ENCODE measurements around the gene IL20RB. TPM values are rescaled to one million over a fixed set of nuclear protein-coding genes. Genes with fewer than 3 reads are reported as not detected.

Gene IL20RB
- total RNA-seq, 2 experiments from 2014 or later, result 1.5 to 2.2 TPM

- H3K27ac ChIP-seq (ENCODE audit: low read depth in 1 of 2, low read length in 2 of 2), result no peak overlapping the region
- ChIA-PET POLR2A (no interaction called here), CTCF (no interaction called here)
- H3K4me1 ChIP-seq (ENCODE audit: insufficient read depth, low read length), result peaks cover 4% of the 10 kb centered on the region
- H3K4me3 ChIP-seq (ENCODE audit: low read length), result no peak overlapping the region
- no peaks in the 10 kb centered on the region for H3K36me3 ChIP-seq (ENCODE audit: insufficient read depth, low read length)
- ATAC-seq (ENCODE audit: poor library complexity) (no peak), DNase-seq (no peak)
- H3K9me3 ChIP-seq (ENCODE audit: control insufficient read depth in 1 of 2, insufficient read depth in 1 of 2, low read length in 2 of 2), result no peaks in the 10 kb centered on the region
- Mint-ChIP-seq H3K9me3 (no peaks in the 10 kb centered on the region), H3K27me3 (no peaks in the 10 kb centered on the region), H3K36me3 (ENCODE audit: low read depth) (no peaks in the 10 kb centered on the region), H3K27ac (peak overlapping the region; percentile 21), H3K4me1 (ENCODE audit: low read depth) (peaks cover 19% of the 10 kb centered on the region), H3K4me3 (no peak overlapping the region)
- H3K27me3 ChIP-seq (ENCODE audit: control insufficient read depth in 1 of 2, insufficient read depth in 2 of 2, low read length in 2 of 2), result no peaks in the 10 kb centered on the region
- intact Hi-C loops (cut with DNase I, micrococcal nuclease), result no loop called here
- no peak for TF ChIP-seq CTCF (IDR thresholded peaks at IDR 0.05)
These were observed 3.5 kb upstream of the IL20RB start for GRCh38 chr3:136954251-136954650.

- Histone ChIP-seq H3K27me3 (ENCODE audit: control insufficient read depth in 1 of 2, insufficient read depth in 2 of 2, low read length in 2 of 2) (no peaks in the 10 kb centered on the region), H3K27ac (ENCODE audit: low read depth in 1 of 2, low read length in 2 of 2) (no peak overlapping the region), H3K4me3 (ENCODE audit: low read length) (no peak overlapping the region), H3K9me3 (ENCODE audit: control insufficient read depth in 1 of 2, insufficient read depth in 1 of 2, low read length in 2 of 2) (no peaks in the 10 kb centered on the region), H3K36me3 (ENCODE audit: insufficient read depth, low read length) (no peaks in the 10 kb centered on the region), H3K4me1 (ENCODE audit: insufficient read depth, low read length) (peaks cover 4% of the 10 kb centered on the region)
- intact Hi-C loops (cut with DNase I, micrococcal nuclease), result no loop called here
- Mint-ChIP-seq H3K36me3 (ENCODE audit: low read depth) (no peaks in the 10 kb centered on the region), H3K27ac (peak overlapping the region; percentile 21), H3K4me1 (ENCODE audit: low read depth) (peaks cover 18% of the 10 kb centered on the region), H3K4me3 (no peak overlapping the region), H3K27me3 (no peaks in the 10 kb centered on the region), H3K9me3 (no peaks in the 10 kb centered on the region)
- ChIA-PET POLR2A (no interaction called here), CTCF (no interaction called here)
- DNase-seq (no peak), ATAC-seq (ENCODE audit: poor library complexity) (no peak)
- TF ChIP-seq CTCF (IDR thresholded peaks at IDR 0.05), result no peak
These were observed 2.6 kb upstream of the IL20RB start for GRCh38 chr3:136954980-136955780.

- POLR2A ChIA-PET, result no interaction called here
These were observed 2.0 kb upstream of the IL20RB start for GRCh38 chr3:136955813-136956212.

More at GRCh38 chr3:136955813-136956212, 2.0 kb upstream of the IL20RB start:
- no peak overlapping the region for H3K27ac ChIP-seq (ENCODE audit: low read depth in 1 of 2, low read length in 2 of 2)
- no peaks in the 10 kb centered on the region for H3K36me3 Mint-ChIP-seq (ENCODE audit: low read depth)
- peaks cover 18% of the 10 kb centered on the region for H3K4me1 Mint-ChIP-seq (ENCODE audit: low read depth)
- DNase-seq (no peak), ATAC-seq (ENCODE audit: poor library complexity) (no peak)
- H3K27ac Mint-ChIP-seq, result no peak overlapping the region
- H3K4me3 Mint-ChIP-seq, result no peak overlapping the region
- no peaks in the 10 kb centered on the region for H3K9me3 ChIP-seq (ENCODE audit: control insufficient read depth in 1 of 2, insufficient read depth in 1 of 2, low read length in 2 of 2)
- H3K36me3 ChIP-seq (ENCODE audit: insufficient read depth, low read length), result no peaks in the 10 kb centered on the region
- peaks cover 4% of the 10 kb centered on the region for H3K4me1 ChIP-seq (ENCODE audit: insufficient read depth, low read length)
- H3K27me3 Mint-ChIP-seq, result no peaks in the 10 kb centered on the region
- intact Hi-C loops (cut with DNase I, micrococcal nuclease), result no loop called here
- H3K4me3 ChIP-seq (ENCODE audit: low read length), result no peak overlapping the region
- CTCF ChIA-PET, result no interaction called here
- H3K9me3 Mint-ChIP-seq, result no peaks in the 10 kb centered on the region
- H3K27me3 ChIP-seq (ENCODE audit: control insufficient read depth in 1 of 2, insufficient read depth in 2 of 2, low read length in 2 of 2), result no peaks in the 10 kb centered on the region
- TF ChIP-seq CTCF (IDR thresholded peaks at IDR 0.05), result no peak

All from CD4-positive, alpha-beta T cell (primary cell).